HG02678 (cell line): Measurements from ENCODE around the gene MKLN1.
A peak's percentile ranks its signal among the peaks of the same experiment; 100 is the strongest.
"Not testable (repeated sequence)": the region's sequence is repeated elsewhere in the genome, so short reads cannot be mapped to it uniquely, and the experiment has no call there.

ENCODE experiments used
- ATAC-seq: cut with Tn5 transposase; IDR thresholded peaks from one replicate; pipeline ENCODE4 v1.9.1; 2021; ENCODE audit warnings: mild to moderate bottlenecking, moderate library complexity; ENCODE audit not compliant: unreplicated experiment

Gene MKLN1

GRCh38 chr7:131327626-131328376 lies at the start of gene MKLN1:
TSS of gene MKLN1 (plus strand) at chr7:131327876. CDS start at chr7:131327900, 24 bp downstream.
- ATAC-seq: peak; percentile 89

- ATAC-seq: no peak
Measured at GRCh38 chr7:131279044-131279443, 48.6 kb upstream of the MKLN1 start.

GRCh38 chr7:131281266-131282048 lies 46.2 kb upstream of the MKLN1 start:
- no peak for ATAC-seq

GRCh38 chr7:131284702-131285419 lies 42.8 kb upstream of the MKLN1 start:
- ATAC-seq: no peak

GRCh38 chr7:131285556-131285955 lies 42.1 kb upstream of the MKLN1 start:
- no peak for ATAC-seq

GRCh38 chr7:131288450-131288849 lies 39.2 kb upstream of the MKLN1 start:
- ATAC-seq: no peak

GRCh38 chr7:131289051-131289450 lies 38.6 kb upstream of the MKLN1 start:
- ATAC-seq: no peak

GRCh38 chr7:131292141-131292905 lies 35.4 kb upstream of the MKLN1 start:
- no peak for ATAC-seq

- no peak for ATAC-seq
Measured at GRCh38 chr7:131293018-131293417, 34.7 kb upstream of the MKLN1 start.

GRCh38 chr7:131294553-131294952 lies 33.1 kb upstream of the MKLN1 start:
- no peak for ATAC-seq

- ATAC-seq: no peak
Measured at GRCh38 chr7:131298608-131298992, 29.1 kb upstream of the MKLN1 start.

GRCh38 chr7:131299074-131299473 lies 28.6 kb upstream of the MKLN1 start:
- ATAC-seq: no peak

- no peak for ATAC-seq
Measured at GRCh38 chr7:131300078-131300477, 27.6 kb upstream of the MKLN1 start.

- ATAC-seq: no peak
Measured at GRCh38 chr7:131300572-131301466, 26.9 kb upstream of the MKLN1 start.

- no peak for ATAC-seq
Measured at GRCh38 chr7:131302446-131302845, 25.2 kb upstream of the MKLN1 start.

- no peak for ATAC-seq
Measured at GRCh38 chr7:131302876-131303707, 24.6 kb upstream of the MKLN1 start.

GRCh38 chr7:131305152-131305551 lies 22.5 kb upstream of the MKLN1 start:
- ATAC-seq: no peak

- not testable (repeated sequence) for ATAC-seq
Measured at GRCh38 chr7:131306041-131306440, 21.6 kb upstream of the MKLN1 start.

- ATAC-seq: no peak
Measured at GRCh38 chr7:131306777-131307176, 20.9 kb upstream of the MKLN1 start.
